ENCODE data around the gene ZFYVE21.

ZFYVE21 gene

DNA sequence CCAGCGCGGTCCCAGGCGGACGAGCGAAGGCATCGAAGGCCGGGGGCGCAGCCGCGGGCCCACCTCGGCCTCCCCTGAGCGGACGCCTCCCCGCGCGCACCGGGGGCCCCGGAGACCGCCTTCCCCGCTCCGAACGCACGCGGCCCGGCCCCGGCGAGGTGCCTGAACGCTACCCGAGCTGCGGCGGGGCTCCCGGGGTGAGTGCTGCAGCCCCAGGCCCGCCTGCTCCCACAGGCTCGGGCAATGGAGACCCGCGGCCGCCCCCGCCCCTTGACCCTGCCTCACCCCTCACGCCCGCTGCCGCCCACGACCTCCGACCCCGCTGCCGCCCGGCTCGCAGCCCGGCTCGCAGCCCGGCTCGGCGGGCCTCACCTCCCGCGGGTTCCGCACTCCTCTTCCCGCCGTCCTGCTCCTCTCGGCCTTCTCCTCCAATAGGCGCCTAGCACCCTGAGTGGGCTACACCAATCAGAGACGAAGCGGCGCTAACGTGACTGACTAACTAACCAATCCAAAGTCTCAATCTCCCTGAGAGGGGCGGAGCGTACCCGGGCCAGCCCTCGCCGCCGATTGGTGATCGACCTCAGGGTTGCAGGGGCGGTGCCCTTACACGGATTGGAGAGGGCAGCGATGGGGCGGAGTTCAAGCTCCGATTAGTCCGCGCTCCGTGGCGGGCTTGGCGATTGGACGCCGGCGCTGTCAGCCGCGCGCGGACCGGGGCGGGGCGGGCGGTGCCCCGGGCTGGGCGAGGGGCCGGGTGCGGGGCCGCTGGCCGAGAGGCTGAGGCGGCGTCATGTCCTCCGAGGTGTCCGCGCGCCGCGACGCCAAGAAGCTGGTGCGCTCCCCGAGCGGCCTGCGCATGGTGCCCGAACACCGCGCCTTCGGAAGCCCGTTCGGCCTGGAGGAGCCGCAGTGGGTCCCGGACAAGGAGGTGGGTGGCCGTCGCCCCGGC, at the start of gene ZFYVE21, which contains the start of gene XRCC3:
Gene ZFYVE21 (plus strand): TSS at position 759 of the 949 bp plus-strand sequence. CDS start 32 bp downstream, at position 791.
Gene XRCC3 (minus strand): TSS at position 400 of the 949 bp plus-strand sequence. CDS start 4,364 bp downstream, outside the sequence.
- peak; percentile 99 for DNase-seq (ENCODE audit: low read depth)
- TF ChIP-seq, protein P1, sequence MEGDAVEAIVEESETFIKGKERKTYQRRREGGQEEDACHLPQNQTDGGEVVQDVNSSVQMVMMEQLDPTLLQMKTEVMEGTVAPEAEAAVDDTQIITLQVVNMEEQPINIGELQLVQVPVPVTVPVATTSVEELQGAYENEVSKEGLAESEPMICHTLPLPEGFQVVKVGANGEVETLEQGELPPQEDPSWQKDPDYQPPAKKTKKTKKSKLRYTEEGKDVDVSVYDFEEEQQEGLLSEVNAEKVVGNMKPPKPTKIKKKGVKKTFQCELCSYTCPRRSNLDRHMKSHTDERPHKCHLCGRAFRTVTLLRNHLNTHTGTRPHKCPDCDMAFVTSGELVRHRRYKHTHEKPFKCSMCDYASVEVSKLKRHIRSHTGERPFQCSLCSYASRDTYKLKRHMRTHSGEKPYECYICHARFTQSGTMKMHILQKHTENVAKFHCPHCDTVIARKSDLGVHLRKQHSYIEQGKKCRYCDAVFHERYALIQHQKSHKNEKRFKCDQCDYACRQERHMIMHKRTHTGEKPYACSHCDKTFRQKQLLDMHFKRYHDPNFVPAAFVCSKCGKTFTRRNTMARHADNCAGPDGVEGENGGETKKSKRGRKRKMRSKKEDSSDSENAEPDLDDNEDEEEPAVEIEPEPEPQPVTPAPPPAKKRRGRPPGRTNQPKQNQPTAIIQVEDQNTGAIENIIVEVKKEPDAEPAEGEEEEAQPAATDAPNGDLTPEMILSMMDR (IDR thresholded peaks at IDR 0.05; ENCODE audit: low read length, missing control alignments) = no peak

DNA sequence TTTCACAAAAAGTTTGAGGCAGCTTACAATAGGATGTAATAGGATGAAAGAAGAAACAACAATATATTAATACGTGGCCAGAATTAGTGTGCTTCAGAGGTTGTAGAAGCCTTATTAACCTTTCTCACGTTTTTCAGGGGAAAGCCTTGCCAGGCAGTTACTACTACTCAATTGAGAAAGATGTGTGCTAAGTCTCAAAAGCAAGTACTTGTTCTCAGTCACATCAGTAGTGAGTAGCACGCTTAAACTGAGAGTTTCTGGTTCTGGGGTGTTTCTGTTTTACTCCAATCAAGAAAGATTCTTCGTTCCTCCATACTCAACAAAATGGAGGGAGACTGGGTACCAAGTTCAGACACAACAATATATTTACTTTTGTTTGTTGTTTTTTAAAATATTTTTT, 47.9 kb upstream of the ZFYVE21 start:
- H3K4me3 ChIP-seq (replicated peaks; ENCODE audit: low read depth, low read length) = no peak overlapping the region
- DNase-seq (ENCODE audit: low read depth) = no peak
- TF ChIP-seq, protein P1 (IDR thresholded peaks at IDR 0.05; ENCODE audit: low read length, missing control alignments) = no peak

More for the DNA sequence above, at the start of gene ZFYVE21, which contains the start of gene XRCC3:
- peak within 1 kb of the TSS; percentile 68 for H3K4me3 ChIP-seq (replicated peaks; ENCODE audit: low read depth, low read length)

DNA sequence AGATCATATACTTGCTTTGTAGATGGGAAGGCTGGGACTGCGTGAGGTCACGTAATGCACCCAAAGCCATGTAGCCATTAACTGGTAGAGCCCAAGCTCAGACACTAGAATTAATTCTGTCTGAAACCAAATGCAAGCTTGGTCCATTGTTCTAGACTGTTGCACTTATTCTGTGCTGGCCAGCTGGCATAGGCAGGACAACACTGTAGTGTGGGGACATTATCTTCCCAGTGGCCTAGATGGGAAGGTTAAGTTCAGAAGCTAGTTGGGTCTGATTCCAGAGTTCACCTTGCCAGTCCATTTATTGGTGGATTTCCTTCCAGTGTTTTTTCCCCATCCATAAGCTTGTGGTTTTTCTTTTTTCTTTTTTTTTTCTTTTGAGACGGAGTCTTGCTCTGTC, 47.5 kb upstream of the ZFYVE21 start:
- TF ChIP-seq, protein P1 (IDR thresholded peaks at IDR 0.05; ENCODE audit: low read length, missing control alignments) = no peak
- DNase-seq (ENCODE audit: low read depth) = no peak
- H3K4me3 ChIP-seq (replicated peaks; ENCODE audit: low read depth, low read length) = no peak overlapping the region

DNA sequence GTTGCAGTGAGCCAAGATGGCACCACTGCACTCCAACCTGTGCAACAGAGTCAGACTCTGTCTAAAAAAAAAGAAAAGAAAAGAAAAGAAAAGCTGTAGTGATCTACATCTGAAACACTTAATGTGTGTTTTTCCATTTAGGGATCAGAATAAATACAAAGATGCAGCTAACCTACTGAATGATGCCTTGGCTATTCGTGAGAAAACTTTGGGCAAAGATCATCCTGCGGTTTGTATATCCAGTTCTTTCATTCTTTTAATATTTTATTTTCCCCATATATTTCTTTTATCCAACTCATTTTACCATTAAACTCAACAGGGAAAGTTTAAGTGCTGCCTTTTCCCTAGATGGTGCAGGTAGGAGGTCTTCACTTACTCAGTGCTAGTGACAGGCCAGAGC, 46.2 kb upstream of the ZFYVE21 start:
- no peak for DNase-seq (ENCODE audit: low read depth)
- TF ChIP-seq, protein P1 (IDR thresholded peaks at IDR 0.05; ENCODE audit: low read length, missing control alignments) = no peak
- no peak overlapping the region for H3K4me3 ChIP-seq (replicated peaks; ENCODE audit: low read depth, low read length)

DNA sequence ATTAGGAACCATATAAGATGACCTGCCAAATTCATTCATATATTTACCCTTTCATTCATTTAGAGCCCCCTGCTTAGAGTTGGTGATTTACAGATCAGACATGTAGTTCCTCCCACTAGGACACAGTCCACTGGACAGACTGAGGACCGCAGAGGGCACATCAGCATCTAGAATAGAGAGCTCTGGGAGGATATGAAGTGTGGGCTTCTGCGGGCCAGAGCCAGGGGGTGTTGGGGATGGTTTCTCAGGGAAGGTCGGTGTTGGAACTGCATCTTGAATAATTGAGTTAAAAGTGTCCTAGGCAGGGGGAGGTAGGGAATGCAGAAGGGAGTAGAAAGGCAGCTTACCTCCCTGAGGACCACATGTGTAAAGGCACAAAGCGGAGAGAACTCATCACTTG, 43.7 kb upstream of the ZFYVE21 start:
- TF ChIP-seq, protein P1 (IDR thresholded peaks at IDR 0.05; ENCODE audit: low read length, missing control alignments) = no peak
- no peak for DNase-seq (ENCODE audit: low read depth)
- no peak overlapping the region for H3K4me3 ChIP-seq (replicated peaks; ENCODE audit: low read depth, low read length)

DNA sequence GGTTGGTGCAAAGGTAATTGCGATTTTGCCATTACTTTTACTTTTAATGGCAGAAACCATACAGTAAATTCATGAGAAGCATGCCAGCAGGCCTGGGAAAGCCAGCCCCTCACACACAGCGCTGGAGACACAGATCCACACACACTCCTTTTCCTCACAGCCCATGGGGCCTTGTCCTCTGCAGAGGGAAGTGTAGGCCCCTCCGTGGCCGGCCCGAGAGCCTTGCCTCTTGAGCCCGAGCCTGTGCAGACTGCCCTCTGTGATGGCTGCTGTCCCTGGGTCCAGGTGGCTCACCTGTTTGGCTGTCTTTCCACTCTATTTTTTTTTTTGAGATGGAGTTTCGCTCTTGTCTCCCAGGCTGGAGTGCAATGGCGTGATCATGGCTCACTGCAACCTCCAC, 39.7 kb upstream of the ZFYVE21 start:
- TF ChIP-seq, protein P1 (IDR thresholded peaks at IDR 0.05; ENCODE audit: low read length, missing control alignments) = no peak
- no peak for DNase-seq (ENCODE audit: low read depth)
- no peak overlapping the region for H3K4me3 ChIP-seq (replicated peaks; ENCODE audit: low read depth, low read length)
